Stromal cell of bone marrow (primary cell): ENCODE data around the gene PILRA.
A peak's percentile ranks its signal among the peaks of the same experiment; 100 is the strongest.

Experiments
- DNase-seq: peaks from one replicate; pipeline ENCODE4 v3.0.0-alpha.2; 2012; ENCODE audit warnings: low read depth

Gene PILRA

GRCh38 chr7:100413346-100413745, 40.1 kb downstream of the PILRA start:
- no peak for DNase-seq

- no peak for DNase-seq
These were observed 40.6 kb downstream of the PILRA start for GRCh38 chr7:100413889-100414288.

- DNase-seq, result no peak
These were observed 42.2 kb downstream of the PILRA start for GRCh38 chr7:100415448-100415847.

GRCh38 chr7:100418930-100419659, 45.8 kb downstream of the PILRA start:
- no peak for DNase-seq

GRCh38 chr7:100419660-100420226, 46.5 kb downstream of the PILRA start:
- DNase-seq, result no peak

- DNase-seq, result no peak
These were observed 50.0 kb downstream of the PILRA start for GRCh38 chr7:100423315-100423714.

GRCh38 chr7:100425347-100425746, 52.1 kb downstream of the PILRA start:
- no peak for DNase-seq

- no peak for DNase-seq
These were observed 53.2 kb downstream of the PILRA start for GRCh38 chr7:100426516-100426915.

- DNase-seq, result no peak
These were observed 54.5 kb downstream of the PILRA start for GRCh38 chr7:100427762-100428198.

- peak; percentile 95 for DNase-seq
These were observed 55.1 kb downstream of the PILRA start, which contains the start of gene ZCWPW1 for GRCh38 chr7:100428199-100428966. TSS of gene ZCWPW1 (minus strand) at chr7:100428703. CDS start at chr7:100420649, 8,054 bp downstream.

GRCh38 chr7:100428967-100429636, 55.8 kb downstream of the PILRA start:
- DNase-seq, result peak; percentile 98

GRCh38 chr7:100429637-100430492, 56.6 kb downstream of the PILRA start, which contains the start of gene MEPCE:
TSS of gene MEPCE (plus strand) at chr7:100429831. CDS start at chr7:100430019, 188 bp downstream.
- peak; percentile 92 for DNase-seq

- DNase-seq, result no peak
These were observed 57.4 kb downstream of the PILRA start for GRCh38 chr7:100430493-100431285.

GRCh38 chr7:100431286-100431735, 58.0 kb downstream of the PILRA start:
- no peak for DNase-seq

- DNase-seq, result no peak
These were observed 58.8 kb downstream of the PILRA start for GRCh38 chr7:100432053-100432452.

GRCh38 chr7:100432621-100433275, 59.5 kb downstream of the PILRA start:
- no peak for DNase-seq

- DNase-seq, result no peak
These were observed 59.9 kb downstream of the PILRA start for GRCh38 chr7:100433276-100433591.

- no peak for DNase-seq
These were observed 60.5 kb downstream of the PILRA start for GRCh38 chr7:100433592-100434296.
